Measurements from ENCODE around the gene NHP2. TPM values are rescaled to one million over a fixed set of nuclear protein-coding genes. Genes with fewer than 3 reads are reported as not detected.

Gene NHP2
- total RNA-seq, 6 experiments from 2014 or later, result 35.5 to 174 (median 43.9) TPM

GRCh38 chr5:178103612-178104011 lies 50.1 kb downstream of the NHP2 start:
- H3K4me3 ChIP-seq, result no peak overlapping the region
- WGBS (ENCODE audit: insufficient coverage, low coverage, low lambda C conversion rate, missing lambda C conversion rate), result 92% methylated on average over 7 of the region's 12 CpGs
- H3K36me3 ChIP-seq, result no peaks in the 10 kb centered on the region
- intact Hi-C loops (cut with DNase I), result no loop called here
- H3K4me1 ChIP-seq, result no peaks in the 10 kb centered on the region
- H3K27me3 ChIP-seq, result no peaks in the 10 kb centered on the region
- no peak overlapping the region for H3K27ac ChIP-seq
- no peaks in the 10 kb centered on the region for H3K9me3 ChIP-seq
- TF ChIP-seq POLR2A (IDR thresholded peaks at IDR 0.05), result no peak
- no peak for TF ChIP-seq CTCF (IDR thresholded peaks at IDR 0.05)
- ATAC-seq, result no peak
- DNase-seq, result no peak

Other genes starting within 250 kb of the NHP2 start
- gene PROP1, start 157.6 kb downstream of the NHP2 start, total RNA-seq, result not detected
- gene N4BP3, start 40.4 kb downstream of the NHP2 start, total RNA-seq, result under 1 TPM; 0.05 to 0.33 (median 0.06) TPM
- 10 to 100 TPM; 14.4 to 23.5 (median 20.9) TPM for gene RMND5B, start 22.9 kb downstream of the NHP2 start, total RNA-seq
- gene GMCL2, start 33.5 kb upstream of the NHP2 start, total RNA-seq, result not detected
- gene HNRNPAB, start 50.6 kb upstream of the NHP2 start, total RNA-seq, result 10 to 100 TPM; 44.2 to 96.1 (median 73.5) TPM
- gene PHYKPL, start 78.9 kb upstream of the NHP2 start, total RNA-seq, result 100 to 1,000 TPM in 3 of 6 experiments, 10 to 100 TPM in 3; 64.3 to 133 (median 85.8) TPM

Measured in right lobe of liver (tissue), 6 donors.